Measurements from ENCODE around the gene ZNF281. TPM values are rescaled to one million over a fixed set of nuclear protein-coding genes. Genes with fewer than 3 reads are reported as not detected.

Gene ZNF281
- total RNA-seq, 4 donors from 2014 or later, result 10.4 to 14.1 (median 12.4) TPM

GRCh38 chr1:200435200-200435780 is 25.5 kb upstream of the ZNF281 start:
- no peak for TF ChIP-seq POLR2A (IDR thresholded peaks at IDR 0.05; ENCODE audit: low read depth)
- TF ChIP-seq CTCF (IDR thresholded peaks at IDR 0.05), result no peak
- no peak for TF ChIP-seq EP300 (IDR thresholded peaks at IDR 0.05)
- TF ChIP-seq POLR2AphosphoS5 (IDR thresholded peaks at IDR 0.05), result no peak
- 81% methylated on average over 8 of the region's 8 CpGs for WGBS
- H3K9me3 ChIP-seq, result no peaks in the 10 kb centered on the region

GRCh38 chr1:200433586-200433985 is 23.8 kb upstream of the ZNF281 start:
- TF ChIP-seq CTCF (IDR thresholded peaks at IDR 0.05) (no peak), POLR2A (IDR thresholded peaks at IDR 0.05; ENCODE audit: low read depth) (no peak), POLR2AphosphoS5 (IDR thresholded peaks at IDR 0.05) (no peak), EP300 (IDR thresholded peaks at IDR 0.05) (no peak)
- H3K4me1 ChIP-seq, result peaks cover 0 to 11% (median 0%) of the 10 kb centered on the region in 4 donors
- intact Hi-C loops (cut with DNase I), result no loop called here
- H3K9me3 ChIP-seq, result no peaks in the 10 kb centered on the region
- H3K27ac ChIP-seq (replicated peaks in 1 of 4), result no peak overlapping the region
- WGBS, result 100% methylated on average over 1 of the region's 1 CpG
- H3K4me3 ChIP-seq, result no peak overlapping the region
- no peak for DNase-seq (ENCODE audit: extremely low spot score)
- H3K36me3 ChIP-seq, result no peaks in the 10 kb centered on the region
- H3K27me3 ChIP-seq, result no peaks in the 10 kb centered on the region

More at GRCh38 chr1:200435200-200435780, 25.5 kb upstream of the ZNF281 start:
- H3K36me3 ChIP-seq, result no peaks in the 10 kb centered on the region
- H3K4me1 ChIP-seq, result peaks cover 0 to 11% (median 0%) of the 10 kb centered on the region in 4 donors
- no peaks in the 10 kb centered on the region for H3K27me3 ChIP-seq
- H3K27ac ChIP-seq (replicated peaks in 1 of 4), result no peak overlapping the region
- no peak overlapping the region for H3K4me3 ChIP-seq
- intact Hi-C loops (cut with DNase I), result no loop called here
- no peak for DNase-seq (ENCODE audit: extremely low spot score)

DNA sequence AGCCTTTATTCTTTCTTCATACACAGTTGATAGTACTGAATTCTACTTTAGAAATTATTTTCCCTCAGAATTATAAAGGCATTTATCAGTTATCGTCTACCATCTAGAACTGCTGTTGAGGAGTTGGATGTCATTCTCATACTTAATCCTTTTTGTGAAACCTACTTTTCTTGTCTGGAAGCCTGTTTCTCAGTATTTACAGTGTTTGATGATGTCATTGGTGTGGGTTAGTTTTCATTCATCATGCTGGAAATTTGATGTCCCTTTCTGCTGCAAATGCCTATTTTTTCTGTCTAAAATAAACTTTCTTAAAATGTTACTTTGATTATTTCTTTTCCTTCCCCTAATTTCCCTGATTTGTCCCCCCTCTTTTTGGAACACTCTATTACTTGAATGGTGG is 22.8 kb upstream of the ZNF281 start:
- DNase-seq (ENCODE audit: extremely low spot score), result no peak
- WGBS, result 91% methylated on average over 1 of the region's 1 CpG
- Histone ChIP-seq H3K27me3 (no peaks in the 10 kb centered on the region), H3K4me3 (no peak overlapping the region), H3K27ac (replicated peaks in 1 of 4) (no peak overlapping the region), H3K36me3 (no peaks in the 10 kb centered on the region), H3K9me3 (no peaks in the 10 kb centered on the region), H3K4me1 (peaks cover 0 to 3% (median 0%) of the 10 kb centered on the region in 4 donors)
- TF ChIP-seq EP300 (IDR thresholded peaks at IDR 0.05) (no peak), POLR2AphosphoS5 (IDR thresholded peaks at IDR 0.05) (no peak), CTCF (IDR thresholded peaks at IDR 0.05) (no peak), POLR2A (IDR thresholded peaks at IDR 0.05; ENCODE audit: low read depth) (no peak)
- intact Hi-C loops (cut with DNase I), result no loop called here

DNA sequence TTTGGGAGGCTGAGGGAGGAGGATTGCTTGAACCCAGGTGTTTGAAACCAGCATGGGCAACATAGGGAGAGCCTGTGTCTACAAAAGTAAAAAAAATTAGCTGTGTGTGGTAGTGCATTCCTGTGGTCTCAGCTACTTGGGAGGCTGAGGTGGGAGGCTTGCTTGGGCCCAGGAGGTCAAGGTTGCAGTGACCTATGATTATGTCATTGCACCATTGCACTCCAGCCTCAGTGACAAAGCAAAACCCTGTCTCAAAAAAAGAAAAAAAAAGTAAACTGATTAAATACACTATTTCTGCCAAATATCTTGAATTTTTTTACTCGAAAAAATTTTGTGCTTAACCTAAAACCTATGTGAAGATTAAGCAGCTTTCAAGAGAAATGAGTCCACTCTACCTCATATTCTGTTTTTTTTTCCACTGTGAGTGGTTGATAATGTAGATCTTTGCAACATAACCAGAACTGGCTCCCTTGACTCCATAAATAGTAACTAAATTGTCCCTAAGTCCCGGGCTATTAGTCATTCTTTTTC is 19.4 kb upstream of the ZNF281 start:
- Histone ChIP-seq H3K27ac (replicated peaks in 1 of 4) (no peak overlapping the region), H3K9me3 (no peaks in the 10 kb centered on the region), H3K4me1 (no peaks in the 10 kb centered on the region), H3K4me3 (no peak overlapping the region), H3K36me3 (no peaks in the 10 kb centered on the region), H3K27me3 (no peaks in the 10 kb centered on the region)
- TF ChIP-seq EP300 (IDR thresholded peaks at IDR 0.05) (no peak), CTCF (IDR thresholded peaks at IDR 0.05) (no peak)
- intact Hi-C loops (cut with DNase I), result no loop called here
- peak; percentile 53 for DNase-seq (ENCODE audit: extremely low spot score)
- 72% methylated on average over 2 of the region's 2 CpGs for WGBS

All from esophagus muscularis mucosa (tissue), 4 donors.